Body of pancreas (tissue), 4 donors: ENCODE measurements around the gene ZNF273. TPM values are rescaled to one million over a fixed set of nuclear protein-coding genes. Genes with fewer than 3 reads are reported as not detected.
"Not testable (repeated sequence)": the region's sequence is repeated elsewhere in the genome, so short reads cannot be mapped to it uniquely, and the experiment has no call there.

Experiments used
- ATAC-seq: fragments of 150-250 bp; one replicate; pipeline ENCODE4 v1.9.1; 2016
- DNase-seq, 4 donors: peaks; one replicate each; pipeline ENCODE4 v3.0.0-alpha.2; 2019
- H3K27ac ChIP-seq, 4 donors: fragments of 200-600 bp; sonication (generic); 1 replicate in 3 of 4; 2 replicates in 1 of 4; pipeline versions ENCODE4 v1.5.1 to v1.6.1; 2016 to 2019; ENCODE audit warnings: mild to moderate bottlenecking in 1 of 4, mixed read lengths in 1 of 4, moderate library complexity in 1 of 4
- H3K27me3 ChIP-seq, 2 donors: fragments of 200-600 bp; sonication (generic); one replicate each; pipeline ENCODE4 v1.6.0; 2016; ENCODE audit warnings: mild to moderate bottlenecking in 1 of 2
- H3K36me3 ChIP-seq, 2 donors: fragments of 200-600 bp; sonication (generic); replicated peaks in 1 of 2; 2 replicates each; pipeline ENCODE4 v1.5.1; 2016; ENCODE audit warnings: low read depth in 2 of 2; ENCODE audit not compliant: insufficient read depth in 1 of 2
- H3K4me1 ChIP-seq: fragments of 200-600 bp; sonication (generic); one replicate; pipeline ENCODE4 v1.6.0; 2016
- H3K4me3 ChIP-seq, 2 donors: fragments of 200-600 bp; sonication (generic); 1 replicate in 1 of 2; 2 replicates in 1 of 2; pipeline ENCODE4 v1.5.1; 2016 to 2019
- H3K9me3 ChIP-seq, 3 donors: fragments of 200-600 bp; sonication (generic); 1 replicate in 2 of 3; 2 replicates in 1 of 3; pipeline ENCODE4 v1.5.1; 2016
- CTCF ChIP-seq, 7 experiments: fragments of 450-650 bp in 4 of 7; fragments of 200-600 bp in 3 of 7; sonication (generic) in 3 of 7; IDR thresholded peaks; one replicate each; pipeline ENCODE4 v1.5.1; 2016 to 2019; ENCODE audit warnings: antibody characterized with exemption in 7 of 7
- POLR2A ChIP-seq, 3 donors: fragments of 450-650 bp; IDR thresholded peaks; one replicate each; pipeline ENCODE4 v1.6.1; 2016; ENCODE audit warnings: antibody characterized with exemption in 3 of 3, mild to moderate bottlenecking in 2 of 3
- WGBS, 2 donors: methylation state at CpG; one replicate each; pipeline ENCODE4 v1.1.5; 2017; 5-methylcytosine and 5-hydroxymethylcytosine counted together
- intact Hi-C: fragments of 100-400 bp; cut with DNase I; formaldehyde crosslinking; loops from one replicate; pipeline ENCODE4 v1.15.1; 2023
- total RNA-seq, 2 donors: library from RNA; depleted of rRNA; stranded (reverse); fragments of >200 nt; gene quantifications; one replicate each; pipeline ENCODE4 v1.1.0, GENCODE V29; 2016

Gene ZNF273
- total RNA-seq, 2 donors from 2014 or later = 4.2 to 19.4 TPM

GRCh38 chr7:64892116-64892515 is 11.0 kb upstream of the ZNF273 start:
- Histone ChIP-seq H3K36me3 (no peaks in the 10 kb centered on the region), H3K4me3 (no peak overlapping the region), H3K4me1 (peaks cover 27% of the 10 kb centered on the region), H3K9me3 (no peaks in the 10 kb centered on the region), H3K27ac (no peak overlapping the region), H3K27me3 (no peaks in the 10 kb centered on the region)
- DNase-seq = no peak
- no peak for ATAC-seq
- intact Hi-C loops = no loop called here
- no peak for TF ChIP-seq POLR2A (IDR thresholded peaks at IDR 0.05)
- no peak for TF ChIP-seq CTCF (IDR thresholded peaks at IDR 0.05)

GRCh38 chr7:64892666-64893309 is 10.3 kb upstream of the ZNF273 start:
- WGBS, 2 donors = 63 to 74% methylated on average over 5 of the region's 5 CpGs
- Histone ChIP-seq H3K36me3 (no peaks in the 10 kb centered on the region), H3K27me3 (no peaks in the 10 kb centered on the region), H3K4me1 (peaks cover 26% of the 10 kb centered on the region), H3K9me3 (no peaks in the 10 kb centered on the region), H3K4me3 (no peak overlapping the region), H3K27ac (no peak overlapping the region)
- DNase-seq (no peak), ATAC-seq (no peak)
- intact Hi-C loops = no loop called here
- TF ChIP-seq POLR2A (IDR thresholded peaks at IDR 0.05) (no peak), CTCF (IDR thresholded peaks at IDR 0.05) (no peak)

GRCh38 chr7:64893401-64893800 is 9.7 kb upstream of the ZNF273 start:
- Histone ChIP-seq H3K36me3 (no peaks in the 10 kb centered on the region), H3K4me1 (peaks cover 20% of the 10 kb centered on the region), H3K9me3 (no peaks in the 10 kb centered on the region), H3K4me3 (no peak overlapping the region), H3K27ac (no peak overlapping the region), H3K27me3 (no peaks in the 10 kb centered on the region)
- DNase-seq = no peak
- 41 to 62% methylated on average over 5 of the region's 5 CpGs for WGBS, 2 donors
- intact Hi-C loops = no loop called here
- no peak for TF ChIP-seq POLR2A (IDR thresholded peaks at IDR 0.05)
- no peak for TF ChIP-seq CTCF (IDR thresholded peaks at IDR 0.05)
- no peak for ATAC-seq

GRCh38 chr7:64902461-64902805 is 640 bp upstream of the ZNF273 start:
- DNase-seq, H3K9me3 ChIP-seq, H3K36me3 ChIP-seq, intact Hi-C loops, H3K27me3 ChIP-seq, ATAC-seq: not testable (repeated sequence)
- 56 to 61% methylated on average over 11 of the region's 11 CpGs for WGBS, 2 donors
- H3K27ac ChIP-seq = peak overlapping the region in 1 of 4 donors; percentile 64
- peak overlapping the region in 1 of 2 donors; percentile 65 for H3K4me3 ChIP-seq
- peaks cover 14% of the 10 kb centered on the region for H3K4me1 ChIP-seq

GRCh38 chr7:64904008-64904407 is 935 bp downstream of the ZNF273 start:
- no peak for ATAC-seq
- peak overlapping the region in 1 of 2 donors; percentile 91 for H3K4me3 ChIP-seq
- intact Hi-C loops = no loop called here

More at GRCh38 chr7:64904008-64904407, 935 bp downstream of the ZNF273 start:
- Histone ChIP-seq H3K27me3 (no peaks in the 10 kb centered on the region), H3K4me1 (peaks cover 14% of the 10 kb centered on the region), H3K27ac (no peak overlapping the region), H3K36me3 (no peaks in the 10 kb centered on the region), H3K9me3 (no peaks in the 10 kb centered on the region)
- 94 to 95% methylated on average over 15 of the region's 15 CpGs for WGBS, 2 donors
- DNase-seq = no peak
- TF ChIP-seq POLR2A (IDR thresholded peaks at IDR 0.05) (no peak), CTCF (IDR thresholded peaks at IDR 0.05) (no peak)
